ELR (cell line): ENCODE results near the gene ANGPT4.
"Not testable (repeated sequence)": the region's sequence is repeated elsewhere in the genome, so short reads cannot be mapped to it uniquely, and the experiment has no call there.

Experiments
- DNase-seq: peaks from one replicate; pipeline ENCODE4 v3.0.0-alpha.2; 2015; ENCODE audit warnings: low read depth

Gene ANGPT4

DNA sequence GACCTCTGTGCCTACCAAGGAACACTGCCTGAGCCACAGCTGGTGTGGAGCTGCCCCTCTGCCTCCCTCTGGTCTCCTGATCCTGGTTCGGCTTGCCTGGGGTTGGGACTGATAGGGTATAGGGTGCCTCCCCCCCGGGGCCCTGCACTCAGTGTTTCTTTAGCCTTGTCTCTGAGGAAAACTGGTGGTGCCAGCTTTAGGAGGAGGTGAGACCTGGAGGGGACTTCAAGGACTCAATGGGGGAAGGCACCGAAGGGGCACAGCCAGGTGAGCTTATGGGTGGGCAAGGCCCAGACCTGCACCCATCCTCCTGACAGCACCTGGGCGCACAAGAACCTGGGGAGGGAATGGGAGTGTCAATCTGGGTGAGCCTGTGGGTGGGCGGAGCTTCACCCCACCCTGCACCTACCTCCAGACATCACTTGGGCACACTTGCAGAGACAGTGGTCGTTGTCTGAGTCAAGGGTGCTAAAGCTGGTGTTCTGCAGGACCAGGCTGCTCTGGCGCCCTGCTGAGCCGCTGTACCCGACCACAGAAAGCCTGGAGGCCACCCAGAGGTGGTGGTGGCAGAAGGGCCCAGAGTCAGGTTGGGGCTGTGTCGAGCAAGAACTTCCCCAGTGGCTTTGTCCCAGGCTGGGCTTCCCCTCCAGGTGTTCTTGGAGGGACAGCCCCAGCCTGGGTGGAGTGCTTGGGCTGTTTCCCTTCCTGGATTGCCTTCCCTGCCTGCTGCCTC is 42.1 kb downstream of the ANGPT4 start:
- DNase-seq, result no peak

DNA sequence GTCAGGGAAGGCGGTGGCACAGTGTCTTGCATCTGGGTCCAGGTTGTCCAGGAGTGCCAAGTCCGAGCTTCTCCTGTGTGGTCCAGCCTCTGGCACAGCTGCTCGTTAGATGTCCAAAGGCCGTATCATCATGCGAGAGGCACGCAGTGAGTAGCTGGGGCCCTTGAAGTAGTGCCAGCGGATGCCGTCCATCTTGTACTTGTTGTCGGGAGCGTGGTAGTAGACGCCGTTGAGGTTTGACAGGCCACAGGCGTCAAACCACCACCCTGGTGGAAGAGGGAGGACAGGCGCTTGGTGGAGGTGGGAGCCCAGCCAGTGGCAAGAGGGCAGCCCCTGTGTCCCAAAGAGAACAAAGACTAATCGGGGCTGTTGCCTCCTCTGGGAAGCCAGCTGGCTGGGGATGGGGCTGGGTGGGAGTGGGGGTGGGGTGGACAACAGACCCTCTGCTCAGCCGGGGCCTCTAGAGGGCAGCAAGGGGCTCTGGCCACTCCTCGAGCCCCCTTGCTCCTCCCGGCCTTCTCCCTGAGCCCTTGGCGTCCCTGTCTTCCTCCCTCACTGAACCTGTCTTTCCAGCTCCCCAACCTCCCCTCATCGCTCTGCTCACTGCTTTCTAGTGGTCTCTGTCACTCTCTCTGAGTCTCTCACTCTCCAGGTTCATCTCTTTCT is 43.1 kb downstream of the ANGPT4 start:
- DNase-seq, result no peak

DNA sequence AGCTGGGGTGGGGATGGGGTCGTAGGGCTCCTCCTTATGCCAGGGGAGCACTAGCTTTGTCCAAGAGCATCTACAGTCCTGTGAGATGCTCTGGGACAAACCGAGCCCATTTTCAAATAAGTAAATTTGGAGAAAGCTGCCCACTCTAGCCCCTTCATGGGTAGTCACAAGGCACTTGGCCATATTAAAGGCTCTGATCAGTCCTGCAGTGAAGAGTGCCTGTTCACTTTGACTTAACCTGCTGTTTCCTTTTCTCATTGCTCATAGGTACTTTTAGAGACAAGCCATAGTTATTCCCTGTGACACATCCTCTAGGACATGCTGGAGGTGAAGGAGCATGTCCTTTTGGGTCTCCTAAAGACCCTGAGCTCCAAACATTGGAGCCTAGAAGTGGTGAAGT is 44.2 kb downstream of the ANGPT4 start:
- DNase-seq, result no peak

DNA sequence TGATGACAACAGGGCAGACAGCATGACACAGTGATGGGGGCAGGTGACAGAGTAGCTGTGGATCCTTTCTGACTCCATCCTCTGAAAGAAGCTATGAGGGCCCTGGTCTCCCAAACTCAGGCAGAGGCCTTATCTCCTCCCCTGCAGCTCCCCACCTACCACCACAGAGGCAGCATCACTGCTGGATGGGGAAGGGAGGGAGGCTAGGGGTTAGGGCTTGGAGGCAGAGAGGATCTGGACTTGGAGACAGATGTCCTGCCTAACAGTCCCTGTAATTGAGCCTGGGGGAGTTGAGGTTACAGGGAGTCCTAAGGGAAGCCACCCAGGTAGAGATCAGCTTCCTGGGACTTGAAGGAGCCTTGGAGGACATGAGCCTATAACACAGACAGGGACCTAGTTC is 44.7 kb downstream of the ANGPT4 start:
- no peak for DNase-seq

DNA sequence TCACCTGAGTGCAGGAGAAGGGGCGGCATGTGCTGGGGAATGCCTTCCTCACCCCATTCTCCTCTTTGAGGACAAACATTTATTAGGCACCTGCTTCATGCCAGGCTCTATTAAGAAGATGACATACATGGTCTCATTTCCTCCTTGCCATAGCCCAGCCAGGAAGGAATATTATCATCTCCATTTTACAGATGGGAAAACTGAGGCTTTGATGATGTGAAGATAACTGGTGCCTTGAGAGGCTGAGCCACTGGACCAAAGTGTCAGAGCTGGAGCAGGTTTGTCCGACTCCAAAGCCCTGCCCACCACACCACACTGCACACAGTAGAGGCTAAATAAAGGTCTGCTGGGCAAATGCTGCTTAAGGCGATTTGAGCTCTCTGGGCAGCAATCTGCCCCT is 45.4 kb downstream of the ANGPT4 start:
- no peak for DNase-seq

DNA sequence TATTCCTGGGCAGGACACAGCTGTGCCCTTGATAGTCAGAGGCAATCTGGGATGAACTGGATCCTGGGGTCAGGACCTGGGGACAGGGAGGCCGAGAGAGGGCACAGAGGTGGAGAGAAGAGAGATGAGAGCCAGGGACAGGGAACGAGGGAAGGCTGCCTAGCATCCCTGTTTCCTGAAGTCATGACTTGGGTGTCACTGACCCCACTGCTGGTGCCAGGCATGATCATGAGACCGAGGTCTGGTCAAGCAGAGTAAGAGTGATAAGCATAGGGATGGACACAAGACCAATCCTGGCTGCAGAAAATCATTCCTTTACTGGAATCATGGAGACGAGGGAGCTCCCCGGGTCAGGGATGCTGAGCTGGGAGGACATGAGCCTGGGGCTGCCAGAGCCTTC is 46.5 kb downstream of the ANGPT4 start:
- no peak for DNase-seq

DNA sequence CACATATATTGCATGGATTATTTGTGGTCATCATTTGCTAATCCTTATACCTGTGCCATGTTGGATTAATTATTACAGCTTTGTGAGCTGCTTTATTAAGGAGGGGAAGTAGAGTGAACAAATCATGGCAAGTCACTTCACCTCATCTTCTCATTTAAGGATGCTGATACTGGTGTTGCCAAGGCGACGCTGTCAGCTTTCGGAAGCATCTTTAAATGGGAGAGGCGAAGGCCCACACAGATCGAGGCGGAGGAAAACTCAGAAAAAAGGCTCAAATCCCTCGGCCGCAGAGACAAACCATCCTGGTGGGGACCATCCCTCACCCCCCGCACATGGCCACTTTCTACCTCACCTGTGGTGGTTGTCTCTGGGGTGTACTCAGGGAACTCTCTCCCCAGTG is 47.9 kb downstream of the ANGPT4 start:
- DNase-seq, result no peak

DNA sequence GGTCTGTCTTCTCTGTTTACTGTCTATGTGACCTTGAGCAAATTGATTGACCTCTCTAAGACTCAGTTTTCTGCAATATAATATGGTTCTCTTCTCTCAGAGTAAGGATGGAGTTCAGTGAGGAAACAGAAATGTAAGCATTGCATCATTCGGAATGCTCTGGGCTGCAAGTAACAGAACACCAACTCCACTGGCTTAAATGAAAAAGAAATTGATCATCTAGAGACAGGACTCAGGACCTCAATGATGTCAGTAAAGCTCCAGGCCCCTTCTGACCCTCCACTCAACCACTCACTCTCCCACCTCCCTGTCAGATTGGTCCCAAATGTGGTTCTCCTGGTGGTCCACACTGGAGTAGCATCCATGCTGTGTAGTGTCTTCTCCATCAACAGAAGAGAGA is 50.7 kb downstream of the ANGPT4 start:
- no peak for DNase-seq

DNA sequence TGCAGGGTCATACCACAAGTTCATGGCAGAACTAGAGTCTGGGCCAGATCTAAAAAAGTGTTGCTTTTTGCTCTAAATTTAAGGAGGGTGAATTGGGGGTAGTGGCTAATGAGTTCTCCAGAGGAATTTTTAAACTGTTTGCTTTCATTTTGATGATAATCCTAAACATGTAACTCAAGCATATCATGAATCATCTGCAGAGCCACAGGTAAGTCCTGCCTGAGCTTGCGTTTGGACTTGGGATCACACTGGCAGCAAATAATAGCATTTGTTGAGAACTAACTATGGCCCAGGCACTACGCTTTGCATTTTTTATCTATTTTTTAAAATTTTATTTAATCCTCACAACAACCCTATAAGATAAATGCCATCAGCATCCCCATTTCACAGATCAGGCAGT is 55.2 kb downstream of the ANGPT4 start:
- DNase-seq, result no peak

DNA sequence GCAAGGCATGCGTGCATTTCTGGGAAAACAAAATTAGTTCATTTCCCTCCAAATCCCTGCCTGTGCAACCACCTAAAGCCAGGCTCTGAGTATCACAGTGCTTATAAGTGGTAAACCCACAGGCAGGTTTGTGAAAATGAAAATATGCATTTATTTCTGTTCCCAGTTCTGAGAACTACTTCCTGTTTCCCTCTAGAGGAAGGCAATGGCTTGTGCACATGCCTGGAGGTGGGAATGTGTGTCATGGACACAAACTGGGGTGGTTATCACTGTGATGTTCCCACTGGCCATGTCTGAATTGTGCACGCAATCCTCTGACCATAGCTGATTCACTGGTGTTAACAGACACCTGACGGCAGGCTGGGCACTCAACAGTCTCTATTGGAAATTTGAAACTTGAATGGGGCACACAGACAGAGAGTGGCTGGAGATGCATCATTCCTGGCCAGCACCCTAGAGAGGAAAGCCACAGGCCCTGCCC is 56.3 kb downstream of the ANGPT4 start:
- DNase-seq, result peak; percentile 30

DNA sequence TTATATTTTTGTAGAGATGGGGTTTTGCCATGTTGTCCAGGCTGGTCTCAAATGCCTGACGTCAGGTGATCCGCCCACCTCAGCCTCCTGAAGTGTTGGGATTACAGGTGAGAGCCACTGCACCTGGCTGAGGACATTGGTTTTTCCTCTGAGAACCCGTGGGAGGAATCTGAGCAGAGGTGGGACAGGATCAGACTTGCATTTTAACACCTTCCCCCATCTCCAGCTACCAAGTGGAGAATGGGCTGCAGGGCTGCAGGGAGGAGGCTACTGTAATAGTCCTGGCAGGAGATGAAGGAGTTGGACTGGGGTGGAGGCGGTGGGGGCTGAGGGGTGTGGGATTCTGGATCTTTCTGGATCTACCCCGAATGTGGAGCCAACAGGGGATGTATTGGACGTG is 58.1 kb downstream of the ANGPT4 start:
- no peak for DNase-seq

DNA sequence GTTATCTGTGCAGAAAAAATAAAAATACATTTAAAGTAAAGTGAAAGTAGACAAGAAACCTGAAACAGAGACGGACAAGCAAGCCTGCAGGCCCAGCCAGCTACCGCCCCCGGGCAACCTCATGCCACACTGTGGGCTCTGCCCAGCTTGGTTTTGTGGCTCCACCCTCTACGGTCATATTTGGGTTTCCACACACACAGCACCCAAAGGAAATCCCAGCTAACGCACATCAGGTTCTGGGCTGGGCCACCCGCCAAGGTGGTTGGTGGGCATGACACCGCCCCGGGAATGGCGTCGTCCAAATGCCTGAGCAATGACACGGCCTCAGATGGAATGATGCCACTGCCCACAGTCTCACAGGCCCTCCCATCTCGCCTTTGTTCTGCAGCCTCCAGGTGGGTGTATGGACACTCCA is 59.8 kb downstream of the ANGPT4 start:
- peak; percentile 90 for DNase-seq

DNA sequence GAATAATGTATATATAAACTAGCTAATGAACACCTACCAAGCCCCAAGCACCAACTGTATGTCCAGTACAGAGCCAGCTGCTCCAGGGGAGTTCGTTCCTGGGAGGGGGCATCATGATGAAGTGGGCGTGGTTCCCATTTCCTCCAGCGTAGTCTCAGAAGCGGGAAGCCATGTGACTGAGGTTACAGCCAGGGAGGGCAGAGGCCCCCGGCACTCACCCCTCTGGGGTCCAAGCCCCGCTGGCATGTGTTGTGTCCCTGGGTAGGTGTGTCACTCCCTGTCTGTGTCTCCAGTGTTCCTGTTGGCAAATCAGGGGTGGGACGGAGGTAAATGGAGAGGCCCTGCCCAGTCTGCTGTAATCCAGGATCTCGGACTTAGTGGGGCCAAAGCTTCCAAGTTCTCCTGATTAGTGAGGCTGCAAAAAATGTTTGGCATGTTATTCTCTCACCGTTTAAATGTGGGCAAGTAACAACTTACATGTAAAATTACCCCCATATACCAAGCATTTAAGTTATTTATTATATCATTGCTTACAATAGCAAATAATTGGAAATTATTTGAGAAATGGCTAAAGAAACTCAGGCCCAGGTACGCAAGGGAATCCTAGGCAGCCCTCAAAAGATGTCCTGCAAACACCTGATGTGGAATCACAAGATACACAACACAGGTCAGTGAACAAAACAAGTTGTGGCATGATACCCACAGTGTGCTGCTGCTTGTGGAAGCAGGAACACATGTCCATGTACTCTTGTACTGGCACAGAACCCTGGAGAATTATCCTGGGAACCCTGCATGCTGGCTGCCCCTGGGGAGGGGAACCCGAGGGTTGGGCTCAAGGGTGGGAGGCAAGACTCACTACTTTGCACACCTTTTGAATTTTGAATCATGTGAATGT is 60.4 kb downstream of the ANGPT4 start:
- DNase-seq, result no peak

DNA sequence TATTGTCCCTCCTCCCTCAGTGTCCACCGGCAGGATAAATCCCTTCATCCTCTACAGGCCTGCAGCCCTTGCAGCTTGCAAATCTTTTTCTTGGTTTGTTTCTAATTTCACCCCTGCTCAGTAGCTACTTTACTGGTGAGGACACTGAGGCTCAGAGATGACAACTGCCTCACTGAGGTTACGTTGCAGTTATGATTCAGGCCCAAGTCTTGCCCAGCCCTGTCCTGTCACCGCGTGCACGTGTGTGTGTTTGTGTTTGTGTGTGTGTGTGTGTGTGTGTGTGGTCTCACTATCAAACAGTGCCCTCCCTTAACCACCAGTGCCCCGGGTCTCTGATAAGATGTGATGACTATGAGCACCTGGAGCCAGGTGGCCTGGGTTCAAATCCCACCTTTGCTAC is 61.5 kb downstream of the ANGPT4 start:
- DNase-seq, result no peak

DNA sequence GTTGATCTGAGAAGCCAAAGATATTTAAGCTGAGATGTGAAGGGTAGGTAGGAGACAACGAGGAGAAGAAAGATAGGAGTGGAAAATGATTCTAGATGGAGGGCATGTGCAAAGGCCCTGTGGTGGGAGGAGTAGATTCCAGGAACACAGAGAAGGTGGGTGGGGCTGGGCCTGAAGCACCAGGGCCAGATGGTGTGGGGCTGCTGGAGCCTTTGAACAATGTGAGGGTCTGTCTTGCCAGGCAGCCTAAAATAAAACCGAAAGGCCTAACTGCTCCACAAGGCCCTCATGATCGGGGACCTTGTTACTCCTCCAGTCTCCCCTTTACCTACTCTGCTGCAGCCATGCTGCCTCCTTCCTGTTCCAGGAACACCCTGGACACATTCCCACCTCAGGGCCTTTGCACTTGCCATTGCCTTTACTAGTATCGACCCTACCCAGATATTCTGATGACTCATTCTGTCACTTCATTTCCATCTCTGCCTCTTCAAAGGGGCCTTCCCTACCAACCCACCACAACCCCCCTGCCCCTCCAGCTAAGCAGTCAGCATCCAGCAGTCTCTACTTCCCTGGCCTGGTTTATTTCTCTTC is 62.6 kb downstream of the ANGPT4 start:
- DNase-seq, result no peak

DNA sequence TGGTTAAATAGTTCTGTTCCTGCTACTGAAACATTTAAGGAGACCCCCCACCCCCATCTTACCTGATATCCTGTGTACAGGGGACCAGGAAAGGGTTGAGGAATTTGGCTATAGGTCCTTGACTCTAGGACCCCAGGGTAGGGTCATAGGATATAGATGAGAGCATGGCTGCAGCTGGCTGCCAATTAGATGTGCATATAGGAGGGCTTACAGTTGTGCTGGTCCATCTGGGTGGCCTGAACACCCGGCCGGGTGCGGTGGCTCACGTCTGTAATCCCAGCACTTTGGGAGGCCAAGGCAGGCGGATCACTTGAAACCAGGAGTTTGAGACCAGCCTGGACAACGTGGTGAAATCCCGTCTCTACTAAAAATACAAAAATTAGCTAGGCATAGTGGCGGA is 67.4 kb downstream of the ANGPT4 start:
- not testable (repeated sequence) for DNase-seq

DNA sequence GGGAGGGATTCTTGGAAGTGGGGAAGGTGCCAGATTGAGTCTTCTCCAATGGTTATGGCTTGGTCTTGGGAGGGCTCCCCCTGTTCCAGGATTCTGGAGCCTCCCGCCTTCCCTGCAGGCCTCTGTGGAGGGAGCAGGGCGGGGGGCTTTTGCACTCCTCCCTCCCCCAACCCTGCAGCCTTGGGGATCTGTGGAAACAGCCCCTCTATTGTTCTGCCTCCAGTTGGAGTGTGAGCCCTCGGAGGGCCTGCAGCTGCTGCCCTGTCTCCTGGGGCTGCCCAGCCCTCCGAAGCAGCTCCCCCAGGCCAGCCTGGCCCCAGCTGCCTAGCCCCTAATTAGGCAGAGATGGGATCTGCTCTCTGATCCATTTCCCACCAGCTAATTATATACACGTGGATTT is 67.9 kb downstream of the ANGPT4 start:
- DNase-seq, result no peak

DNA sequence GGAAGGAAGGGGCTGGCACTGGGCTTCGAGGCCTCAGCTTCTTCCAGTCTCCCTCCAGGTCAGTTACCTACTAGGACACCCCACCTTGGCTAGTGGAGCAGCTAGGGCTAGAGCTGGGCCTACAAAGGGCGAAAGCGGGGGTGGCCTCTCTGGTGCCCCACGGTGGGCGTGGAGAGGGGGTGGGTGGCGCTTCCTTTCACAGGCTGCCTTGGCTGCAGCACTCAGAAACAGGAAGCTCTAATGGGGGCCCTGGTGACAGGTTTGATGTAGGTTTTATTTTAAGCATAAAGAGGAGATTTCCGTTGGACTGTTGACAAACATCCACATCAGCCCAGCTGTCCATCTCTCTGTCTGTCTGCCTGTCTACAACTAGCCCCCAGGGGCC is 69.2 kb downstream of the ANGPT4 start:
- DNase-seq, result no peak

DNA sequence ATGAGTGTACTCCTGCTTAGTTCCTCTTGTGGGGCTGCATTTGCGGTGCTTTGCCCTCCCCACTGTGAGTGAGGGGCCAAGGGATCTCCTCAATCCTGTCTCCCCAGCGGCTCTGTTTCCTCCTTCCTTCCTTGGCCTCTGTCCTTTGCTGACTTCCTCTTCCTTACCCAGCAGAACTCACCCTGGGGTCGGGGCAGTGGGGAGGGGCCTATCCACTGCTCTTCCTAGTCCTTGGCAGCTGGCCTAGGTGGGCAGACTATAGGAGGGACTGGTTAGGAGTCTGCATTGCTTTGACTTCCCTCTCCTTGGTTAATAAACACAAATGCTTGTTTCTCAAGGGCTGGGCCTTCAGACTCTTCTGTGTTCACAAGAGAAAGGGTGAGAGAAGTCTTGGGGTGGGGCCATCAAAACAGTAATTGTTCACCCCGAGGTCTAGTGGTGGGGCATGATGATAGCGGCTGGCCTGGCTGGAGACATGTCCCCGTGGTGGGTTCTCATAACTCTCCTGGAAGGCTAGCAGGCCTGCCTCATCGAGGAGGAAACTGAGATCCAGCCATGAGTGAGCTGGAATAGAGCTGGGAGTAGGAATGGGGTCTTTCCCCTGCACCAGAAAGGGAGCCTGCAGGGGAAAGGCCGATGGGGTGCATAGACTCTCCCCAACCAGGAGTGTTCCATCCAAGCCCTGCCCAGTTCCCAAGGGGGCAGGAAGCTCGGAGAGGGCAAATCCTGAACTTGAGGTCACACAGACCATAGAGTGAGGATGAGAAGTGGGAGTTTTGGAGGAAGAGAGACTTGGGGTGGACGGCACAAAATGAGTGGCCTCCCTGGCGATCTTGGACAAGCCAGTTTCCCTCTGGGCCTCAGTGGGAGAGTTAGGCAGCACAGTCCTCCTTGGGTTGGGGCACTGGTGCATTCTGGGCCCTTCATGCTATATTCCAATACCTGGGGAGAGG is 69.9 kb downstream of the ANGPT4 start:
- no peak for DNase-seq

DNA sequence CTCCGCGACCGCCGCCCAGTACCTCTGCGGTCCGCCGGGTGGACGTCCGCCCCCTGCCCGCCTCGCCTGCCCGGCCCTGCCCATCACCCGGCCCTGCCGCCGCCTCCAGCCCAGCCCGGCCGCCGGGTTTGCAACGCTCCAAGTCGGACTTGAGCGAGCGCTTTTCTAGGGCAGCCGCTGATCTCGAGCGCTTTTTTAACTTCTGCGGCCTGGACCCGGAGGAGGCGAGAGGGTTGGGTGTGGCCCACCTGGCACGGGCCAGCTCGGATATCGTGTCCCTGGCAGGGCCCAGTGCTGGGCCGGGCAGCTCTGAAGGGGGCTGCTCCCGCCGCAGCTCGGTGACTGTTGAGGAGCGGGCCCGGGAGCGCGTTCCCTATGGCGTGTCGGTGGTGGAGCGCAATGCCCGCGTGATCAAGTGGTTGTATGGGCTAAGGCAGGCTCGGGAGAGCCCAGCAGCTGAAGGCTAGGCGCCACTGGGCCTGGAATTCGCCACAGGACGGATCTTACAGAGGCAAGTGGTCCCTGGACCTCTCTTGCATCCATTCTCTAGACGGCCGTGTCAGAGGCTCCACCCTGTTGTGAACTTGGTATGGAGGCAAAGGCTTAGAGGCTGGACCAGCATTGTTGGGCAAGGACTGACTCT is 70.8 kb downstream of the ANGPT4 start:
- no peak for DNase-seq
